ENCODE results near the gene LPCAT1.

The LPCAT1 gene

GRCh38 chr5:1502737-1503120, 21.0 kb downstream of the LPCAT1 start:
- no peak overlapping the region for H3K4me3 ChIP-seq (ENCODE audit: insufficient read length, low read depth)

GRCh38 chr5:1502046-1502736, 21.6 kb downstream of the LPCAT1 start:
- H3K4me1 ChIP-seq (ENCODE audit: insufficient read depth, insufficient read length): peaks cover 33% of the 10 kb centered on the region
- H3K27me3 ChIP-seq (ENCODE audit: insufficient read depth, insufficient read length): no peaks in the 10 kb centered on the region
- peaks cover 64% of the 10 kb centered on the region for H3K36me3 ChIP-seq (ENCODE audit: insufficient read depth, insufficient read length, low read length)
- no peak overlapping the region for H3K4me3 ChIP-seq (ENCODE audit: insufficient read length, low read depth)
- DNase-seq (ENCODE audit: low read depth, low spot score): no peak
- no peak overlapping the region for H3K9ac ChIP-seq (ENCODE audit: insufficient read length, low read depth)
- no peaks in the 10 kb centered on the region for H3K9me3 ChIP-seq (ENCODE audit: insufficient read depth, low read length)
- TF ChIP-seq SUZ12 (IDR thresholded peaks at IDR 0.05; ENCODE audit: extremely low read depth, insufficient read depth, insufficient read length): no peak
- no peak for TF ChIP-seq ZNF274 (IDR thresholded peaks at IDR 0.05; ENCODE audit: low read depth, low read length)
- TF ChIP-seq YY1 (IDR thresholded peaks at IDR 0.05; ENCODE audit: insufficient read depth, insufficient read length): no peak

More at GRCh38 chr5:1502737-1503120, 21.0 kb downstream of the LPCAT1 start:
- no peak for TF ChIP-seq YY1 (IDR thresholded peaks at IDR 0.05; ENCODE audit: insufficient read depth, insufficient read length)
- TF ChIP-seq SUZ12 (IDR thresholded peaks at IDR 0.05; ENCODE audit: extremely low read depth, insufficient read depth, insufficient read length): no peak
- no peak for TF ChIP-seq ZNF274 (IDR thresholded peaks at IDR 0.05; ENCODE audit: low read depth, low read length)
- Histone ChIP-seq H3K36me3 (ENCODE audit: insufficient read depth, insufficient read length, low read length) (peaks cover 64% of the 10 kb centered on the region), H3K9me3 (ENCODE audit: insufficient read depth, low read length) (no peaks in the 10 kb centered on the region), H3K9ac (ENCODE audit: insufficient read length, low read depth) (no peak overlapping the region), H3K4me1 (ENCODE audit: insufficient read depth, insufficient read length) (peaks cover 34% of the 10 kb centered on the region), H3K27me3 (ENCODE audit: insufficient read depth, insufficient read length) (no peaks in the 10 kb centered on the region)
- no peak for DNase-seq (ENCODE audit: low read depth, low spot score)

- Histone ChIP-seq H3K4me3 (ENCODE audit: insufficient read length, low read depth) (no peak overlapping the region), H3K9ac (ENCODE audit: insufficient read length, low read depth) (no peak overlapping the region), H3K27me3 (ENCODE audit: insufficient read depth, insufficient read length) (no peaks in the 10 kb centered on the region), H3K36me3 (ENCODE audit: insufficient read depth, insufficient read length, low read length) (peaks cover 65% of the 10 kb centered on the region), H3K9me3 (ENCODE audit: insufficient read depth, low read length) (no peaks in the 10 kb centered on the region), H3K4me1 (ENCODE audit: insufficient read depth, insufficient read length) (peaks cover 27% of the 10 kb centered on the region)
- TF ChIP-seq ZNF274 (IDR thresholded peaks at IDR 0.05; ENCODE audit: low read depth, low read length) (no peak), SUZ12 (IDR thresholded peaks at IDR 0.05; ENCODE audit: extremely low read depth, insufficient read depth, insufficient read length) (no peak), YY1 (IDR thresholded peaks at IDR 0.05; ENCODE audit: insufficient read depth, insufficient read length) (no peak)
- DNase-seq (ENCODE audit: low read depth, low spot score): no peak
Observed at GRCh38 chr5:1501372-1502045, 22.3 kb downstream of the LPCAT1 start.

GRCh38 chr5:1500411-1501091, 23.2 kb downstream of the LPCAT1 start:
- Histone ChIP-seq H3K4me3 (ENCODE audit: insufficient read length, low read depth) (no peak overlapping the region), H3K36me3 (ENCODE audit: insufficient read depth, insufficient read length, low read length) (peaks cover 59% of the 10 kb centered on the region), H3K4me1 (ENCODE audit: insufficient read depth, insufficient read length) (peaks cover 20% of the 10 kb centered on the region), H3K9me3 (ENCODE audit: insufficient read depth, low read length) (no peaks in the 10 kb centered on the region), H3K9ac (ENCODE audit: insufficient read length, low read depth) (no peak overlapping the region), H3K27me3 (ENCODE audit: insufficient read depth, insufficient read length) (no peaks in the 10 kb centered on the region)
- DNase-seq (ENCODE audit: low read depth, low spot score): no peak
- TF ChIP-seq YY1 (IDR thresholded peaks at IDR 0.05; ENCODE audit: insufficient read depth, insufficient read length) (no peak), ZNF274 (IDR thresholded peaks at IDR 0.05; ENCODE audit: low read depth, low read length) (no peak), SUZ12 (IDR thresholded peaks at IDR 0.05; ENCODE audit: extremely low read depth, insufficient read depth, insufficient read length) (no peak)

- no peak overlapping the region for H3K9ac ChIP-seq (ENCODE audit: insufficient read length, low read depth)
- no peak for TF ChIP-seq ZNF274 (IDR thresholded peaks at IDR 0.05; ENCODE audit: low read depth, low read length)
- no peak for TF ChIP-seq SUZ12 (IDR thresholded peaks at IDR 0.05; ENCODE audit: extremely low read depth, insufficient read depth, insufficient read length)
- no peak for TF ChIP-seq YY1 (IDR thresholded peaks at IDR 0.05; ENCODE audit: insufficient read depth, insufficient read length)
- DNase-seq (ENCODE audit: low read depth, low spot score): no peak
- H3K9me3 ChIP-seq (ENCODE audit: insufficient read depth, low read length): no peaks in the 10 kb centered on the region
- H3K36me3 ChIP-seq (ENCODE audit: insufficient read depth, insufficient read length, low read length): peaks cover 59% of the 10 kb centered on the region
- H3K4me1 ChIP-seq (ENCODE audit: insufficient read depth, insufficient read length): peaks cover 17% of the 10 kb centered on the region
- H3K27me3 ChIP-seq (ENCODE audit: insufficient read depth, insufficient read length): no peaks in the 10 kb centered on the region
- H3K4me3 ChIP-seq (ENCODE audit: insufficient read length, low read depth): no peak overlapping the region
Observed at GRCh38 chr5:1499851-1500250, 23.9 kb downstream of the LPCAT1 start.

GRCh38 chr5:1498623-1499416, 24.9 kb downstream of the LPCAT1 start:
- no peak for DNase-seq (ENCODE audit: low read depth, low spot score)
- Histone ChIP-seq H3K4me1 (ENCODE audit: insufficient read depth, insufficient read length) (peaks cover 17% of the 10 kb centered on the region), H3K9ac (ENCODE audit: insufficient read length, low read depth) (no peak overlapping the region), H3K36me3 (ENCODE audit: insufficient read depth, insufficient read length, low read length) (peaks cover 69% of the 10 kb centered on the region), H3K4me3 (ENCODE audit: insufficient read length, low read depth) (no peak overlapping the region), H3K27me3 (ENCODE audit: insufficient read depth, insufficient read length) (no peaks in the 10 kb centered on the region), H3K9me3 (ENCODE audit: insufficient read depth, low read length) (no peaks in the 10 kb centered on the region)
- TF ChIP-seq SUZ12 (IDR thresholded peaks at IDR 0.05; ENCODE audit: extremely low read depth, insufficient read depth, insufficient read length) (no peak), ZNF274 (IDR thresholded peaks at IDR 0.05; ENCODE audit: low read depth, low read length) (no peak), YY1 (IDR thresholded peaks at IDR 0.05; ENCODE audit: insufficient read depth, insufficient read length) (no peak)
